Anterior cingulate cortex (tissue), 58 donors: Measurements from ENCODE around the gene C8A.

ENCODE experiments used
- DNase-seq, 58 donors: peaks; one replicate each; lab custom pipeline; 2025; lab: John Stamatoyannopoulos, UW

Gene C8A

GRCh38 chr1:56963667-56964066, 109.1 kb downstream of the C8A start:
- no peak for DNase-seq

- DNase-seq: no peak
Observed at GRCh38 chr1:56964349-56965017, 109.9 kb downstream of the C8A start.

GRCh38 chr1:56965191-56965590, 110.6 kb downstream of the C8A start:
- DNase-seq: no peak

- DNase-seq: no peak
Observed at GRCh38 chr1:56965916-56966697, 111.5 kb downstream of the C8A start, which contains the start of gene C8B. TSS of gene C8B (minus strand) at chr1:56966015. CDS start at chr1:56965948, 67 bp downstream.

GRCh38 chr1:56966698-56966999, 112.1 kb downstream of the C8A start:
- DNase-seq: no peak

GRCh38 chr1:56967355-56967754, 112.8 kb downstream of the C8A start:
- no peak for DNase-seq
